ENCODE measurements around the gene KCNC3.

DNA sequence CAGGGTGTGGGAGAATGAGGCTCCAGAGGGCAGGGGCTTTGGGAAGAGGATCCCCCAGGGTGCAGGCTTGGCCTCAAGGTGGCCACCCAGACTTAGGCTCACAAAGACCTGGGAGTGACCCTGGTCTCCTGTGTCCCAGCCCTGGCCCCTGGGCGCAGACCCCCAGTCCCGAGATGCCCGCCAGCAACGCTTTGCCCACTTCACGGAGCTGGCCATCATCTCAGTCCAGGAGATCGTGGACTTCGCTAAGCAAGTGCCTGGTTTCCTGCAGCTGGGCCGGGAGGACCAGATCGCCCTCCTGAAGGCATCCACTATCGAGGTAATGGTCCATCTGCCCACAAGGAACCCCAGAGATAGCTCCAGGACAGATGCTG lies 49.7 kb upstream of the KCNC3 start:
- TF ChIP-seq CTCF (IDR thresholded peaks at IDR 0.05) = no peak
- no peak for TF ChIP-seq ZFX (IDR thresholded peaks at IDR 0.05; ENCODE audit: borderline replicate concordance)
